Peyer's patch (tissue), 4 donors: ENCODE data around the gene CDK12. TPM values are rescaled to one million over a fixed set of nuclear protein-coding genes. Genes with fewer than 3 reads are reported as not detected.

Experiments
- DNase-seq, 3 donors: peaks; one replicate each; pipeline ENCODE4 v3.0.0-alpha.2; 2017 to 2019
- H3K27ac ChIP-seq, 4 donors: fragments of 200-600 bp; sonication (generic); one replicate each; pipeline ENCODE4 v1.5.1; 2016 to 2019
- H3K27me3 ChIP-seq, 2 donors: fragments of 200-600 bp; sonication (generic); one replicate each; pipeline ENCODE4 v1.5.1; 2019
- H3K36me3 ChIP-seq, 3 donors: fragments of 200-600 bp; sonication (generic); one replicate each; pipeline ENCODE4 v1.5.1; 2016 to 2019
- H3K4me1 ChIP-seq, 4 donors: fragments of 200-600 bp; sonication (generic); one replicate each; pipeline ENCODE4 v1.5.1; 2016 to 2019
- H3K4me3 ChIP-seq, 4 donors: fragments of 200-600 bp; sonication (generic); 1 replicate in 3 of 4; 2 replicates in 1 of 4; pipeline ENCODE4 v1.5.1; 2016 to 2019; ENCODE audit warnings: mild to moderate bottlenecking in 1 of 4
- H3K9me3 ChIP-seq, 4 donors: fragments of 200-600 bp; sonication (generic); one replicate each; pipeline ENCODE4 v1.5.1; 2016 to 2019; ENCODE audit warnings: mild to moderate bottlenecking in 1 of 4
- POLR2A ChIP-seq, 2 donors: fragments of 450-650 bp; IDR thresholded peaks; one replicate each; pipeline ENCODE4 v1.5.1; 2017; ENCODE audit warnings: antibody characterized with exemption in 2 of 2, mild to moderate bottlenecking in 2 of 2, moderate library complexity in 2 of 2
- total RNA-seq, 4 donors: library from RNA; depleted of rRNA; stranded (reverse); fragments of >200 nt; gene quantifications; one replicate each; pipeline ENCODE4 v1.1.0, GENCODE V29; 2016
- TF ChIP-seq, protein P1 (sequence below), 6 experiments: fragments of 450-650 bp in 4 of 6; fragments of 200-600 bp in 2 of 6; sonication (generic) in 1 of 6; IDR thresholded peaks; one replicate each; pipeline ENCODE4 v1.5.1; 2017 to 2019; ENCODE audit warnings: antibody characterized with exemption in 6 of 6, mild to moderate bottlenecking in 3 of 6, moderate library complexity in 1 of 6

CDK12 gene
- total RNA-seq, 4 donors from 2014 or later: 55.3 to 132 (median 81.2) TPM

DNA sequence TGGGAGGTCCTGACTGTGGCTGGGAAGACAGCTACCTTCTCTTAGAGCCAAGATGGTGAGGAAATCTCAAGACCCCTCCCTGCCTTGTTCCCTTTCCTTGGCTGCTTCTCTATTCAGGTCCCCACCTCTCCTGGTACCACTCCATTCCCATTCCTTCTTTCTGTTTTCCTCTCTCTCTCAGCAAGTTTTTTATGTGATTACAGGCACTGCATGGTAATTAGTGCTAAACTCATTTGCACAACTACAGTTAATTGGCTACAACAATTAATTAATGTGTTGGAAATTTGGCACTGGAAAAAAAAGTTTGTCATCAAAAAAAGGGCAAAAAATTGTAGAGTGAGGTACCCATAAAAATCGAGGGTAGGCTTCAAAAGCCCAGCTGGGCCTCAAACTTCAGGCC lies 101.1 kb downstream of the CDK12 start:
- TF ChIP-seq, protein P1, sequence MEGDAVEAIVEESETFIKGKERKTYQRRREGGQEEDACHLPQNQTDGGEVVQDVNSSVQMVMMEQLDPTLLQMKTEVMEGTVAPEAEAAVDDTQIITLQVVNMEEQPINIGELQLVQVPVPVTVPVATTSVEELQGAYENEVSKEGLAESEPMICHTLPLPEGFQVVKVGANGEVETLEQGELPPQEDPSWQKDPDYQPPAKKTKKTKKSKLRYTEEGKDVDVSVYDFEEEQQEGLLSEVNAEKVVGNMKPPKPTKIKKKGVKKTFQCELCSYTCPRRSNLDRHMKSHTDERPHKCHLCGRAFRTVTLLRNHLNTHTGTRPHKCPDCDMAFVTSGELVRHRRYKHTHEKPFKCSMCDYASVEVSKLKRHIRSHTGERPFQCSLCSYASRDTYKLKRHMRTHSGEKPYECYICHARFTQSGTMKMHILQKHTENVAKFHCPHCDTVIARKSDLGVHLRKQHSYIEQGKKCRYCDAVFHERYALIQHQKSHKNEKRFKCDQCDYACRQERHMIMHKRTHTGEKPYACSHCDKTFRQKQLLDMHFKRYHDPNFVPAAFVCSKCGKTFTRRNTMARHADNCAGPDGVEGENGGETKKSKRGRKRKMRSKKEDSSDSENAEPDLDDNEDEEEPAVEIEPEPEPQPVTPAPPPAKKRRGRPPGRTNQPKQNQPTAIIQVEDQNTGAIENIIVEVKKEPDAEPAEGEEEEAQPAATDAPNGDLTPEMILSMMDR (IDR thresholded peaks at IDR 0.05): no peak
- TF ChIP-seq POLR2A (IDR thresholded peaks at IDR 0.05): no peak

DNA sequence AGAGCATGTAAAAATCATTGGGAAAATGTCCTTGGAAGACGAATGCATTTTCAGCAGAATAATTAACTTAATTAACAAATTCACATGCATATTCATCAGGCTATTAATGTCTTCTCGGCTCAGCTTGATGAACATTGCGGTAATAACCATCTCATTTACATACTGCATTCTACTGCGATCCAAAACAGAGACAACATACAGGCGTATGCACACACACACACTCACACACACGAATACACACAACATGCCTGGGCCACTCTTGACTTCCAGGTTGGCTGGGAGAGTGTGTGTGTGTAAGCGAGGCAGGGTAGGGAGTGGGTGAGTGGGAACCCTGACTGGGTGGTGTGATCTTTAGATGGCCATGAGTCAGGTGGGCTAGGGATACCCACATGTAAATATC lies 101.7 kb downstream of the CDK12 start:
- Histone ChIP-seq H3K27ac (no peak overlapping the region), H3K27me3 (no peaks in the 10 kb centered on the region), H3K4me1 (no peaks in the 10 kb centered on the region), H3K9me3 (no peaks in the 10 kb centered on the region), H3K36me3 (peaks cover 0 to 33% (median 3%) of the 10 kb centered on the region in 3 donors), H3K4me3 (no peak overlapping the region)
- no peak for DNase-seq
- TF ChIP-seq POLR2A (IDR thresholded peaks at IDR 0.05): no peak
- TF ChIP-seq, protein P1 (IDR thresholded peaks at IDR 0.05): no peak

More for the DNA sequence above, 101.1 kb downstream of the CDK12 start:
- H3K27me3 ChIP-seq: no peaks in the 10 kb centered on the region
- H3K4me1 ChIP-seq: no peaks in the 10 kb centered on the region
- DNase-seq: no peak
- H3K4me3 ChIP-seq: no peak overlapping the region
- H3K36me3 ChIP-seq: peaks cover 0 to 31% (median 3%) of the 10 kb centered on the region in 3 donors
- H3K9me3 ChIP-seq: no peaks in the 10 kb centered on the region
- H3K27ac ChIP-seq: no peak overlapping the region

DNA sequence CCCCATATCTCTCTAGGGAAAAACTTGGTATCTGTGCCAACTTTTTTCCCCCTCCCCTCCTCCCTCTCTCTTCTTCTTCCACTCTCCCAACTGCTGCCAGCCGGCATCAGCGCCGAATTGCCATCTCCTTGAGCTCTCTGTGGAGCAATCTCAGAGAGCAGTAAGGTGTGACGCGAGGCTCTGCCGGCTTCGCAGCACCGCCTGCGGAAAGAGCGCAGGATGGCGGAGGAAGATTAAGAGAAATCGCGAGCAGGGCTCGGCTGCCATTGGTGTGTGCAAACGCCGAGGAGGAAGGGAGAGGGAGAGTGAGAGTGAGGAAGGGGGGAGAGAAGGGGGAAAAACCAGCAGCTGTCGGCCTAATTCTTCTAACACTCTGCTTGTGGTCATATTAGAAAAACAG lies 102.2 kb downstream of the CDK12 start:
- Histone ChIP-seq H3K4me3 (no peak overlapping the region), H3K9me3 (no peaks in the 10 kb centered on the region), H3K4me1 (no peaks in the 10 kb centered on the region), H3K27me3 (no peaks in the 10 kb centered on the region), H3K27ac (no peak overlapping the region), H3K36me3 (peaks cover 0 to 38% (median 3%) of the 10 kb centered on the region in 3 donors)
- DNase-seq: no peak
- TF ChIP-seq POLR2A (IDR thresholded peaks at IDR 0.05): no peak
- TF ChIP-seq, protein P1 (IDR thresholded peaks at IDR 0.05): no peak

GRCh38 chr17:39564211-39564848 lies 103.0 kb downstream of the CDK12 start:
- TF ChIP-seq, protein P1 (IDR thresholded peaks at IDR 0.05): no peak
- no peak for TF ChIP-seq POLR2A (IDR thresholded peaks at IDR 0.05)
- no peaks in the 10 kb centered on the region for H3K4me1 ChIP-seq
- no peaks in the 10 kb centered on the region for H3K27me3 ChIP-seq
- no peak for DNase-seq
- no peak overlapping the region for H3K4me3 ChIP-seq
- no peaks in the 10 kb centered on the region for H3K9me3 ChIP-seq
- H3K27ac ChIP-seq: no peak overlapping the region
- peaks cover 0 to 39% (median 3%) of the 10 kb centered on the region in 3 donors for H3K36me3 ChIP-seq

DNA sequence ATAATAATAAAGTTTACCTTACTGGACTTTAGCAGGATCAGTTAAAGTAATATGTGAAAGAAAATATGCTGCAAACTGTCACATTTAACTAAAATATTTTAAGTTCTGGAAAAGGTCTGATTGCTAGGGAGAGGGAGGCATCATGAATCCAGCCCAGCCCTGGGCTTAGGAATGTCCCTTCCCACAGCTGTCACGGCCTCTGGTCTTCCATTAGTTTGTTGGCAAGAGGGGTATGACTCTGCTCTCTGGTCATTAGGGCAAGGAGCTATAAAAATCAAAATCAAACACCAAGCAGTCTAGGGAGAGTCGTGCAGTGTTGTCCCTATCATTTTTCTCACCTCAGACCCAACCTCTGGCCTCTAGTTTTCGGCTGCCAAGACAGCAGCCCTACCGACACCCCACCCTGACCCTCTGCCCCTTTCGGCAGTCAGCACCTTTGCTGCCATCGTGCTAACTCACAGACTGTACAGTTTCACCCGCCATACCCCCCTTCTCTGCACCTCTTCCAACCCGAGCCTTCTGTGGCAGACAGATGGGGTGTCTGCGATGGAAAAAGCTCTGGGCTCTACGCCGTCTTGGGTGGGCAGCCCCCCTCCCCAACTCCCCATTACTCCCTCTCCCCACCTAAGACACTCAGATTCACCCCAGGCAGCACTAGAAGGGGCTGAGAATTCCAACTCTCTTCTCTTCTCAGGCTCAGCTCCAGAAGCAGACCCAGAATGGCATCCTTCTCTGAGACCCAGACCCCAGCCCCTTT lies 105.0 kb downstream of the CDK12 start:
- Histone ChIP-seq H3K27me3 (no peaks in the 10 kb centered on the region), H3K27ac (no peak overlapping the region), H3K9me3 (no peaks in the 10 kb centered on the region), H3K36me3 (peaks cover 0 to 35% (median 3%) of the 10 kb centered on the region in 3 donors), H3K4me1 (no peaks in the 10 kb centered on the region), H3K4me3 (no peak overlapping the region)
- TF ChIP-seq, protein P1 (IDR thresholded peaks at IDR 0.05): no peak
- no peak for TF ChIP-seq POLR2A (IDR thresholded peaks at IDR 0.05)
- no peak for DNase-seq
